ENCODE measurements around the gene PFDN5. TPM values are rescaled to one million over a fixed set of nuclear protein-coding genes. Genes with fewer than 3 reads are reported as not detected.

Gene PFDN5
- total RNA-seq, 2 donors from 2014 or later, result 322 to 403 TPM

DNA sequence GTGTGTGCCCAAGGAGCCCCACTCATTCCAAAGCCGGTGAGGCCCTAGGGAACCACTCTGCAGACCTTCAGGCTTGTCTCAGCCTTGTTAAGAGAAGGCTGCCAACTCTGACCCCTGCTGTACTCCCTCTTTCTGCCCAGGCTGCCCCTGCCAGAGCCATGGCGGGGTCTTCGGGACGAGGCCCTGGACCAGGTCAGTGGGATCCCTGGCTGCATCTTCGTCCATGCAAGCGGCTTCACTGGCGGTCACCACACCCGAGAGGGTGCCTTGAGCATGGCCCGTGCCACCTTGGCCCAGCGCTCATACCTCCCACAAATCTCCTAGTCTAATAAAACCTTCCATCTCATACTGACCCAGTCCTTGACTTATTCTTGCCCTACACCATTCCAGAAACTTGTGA, 11.5 kb downstream of the PFDN5 start:
- DNase-seq, result no peak
- TF ChIP-seq, protein P1, sequence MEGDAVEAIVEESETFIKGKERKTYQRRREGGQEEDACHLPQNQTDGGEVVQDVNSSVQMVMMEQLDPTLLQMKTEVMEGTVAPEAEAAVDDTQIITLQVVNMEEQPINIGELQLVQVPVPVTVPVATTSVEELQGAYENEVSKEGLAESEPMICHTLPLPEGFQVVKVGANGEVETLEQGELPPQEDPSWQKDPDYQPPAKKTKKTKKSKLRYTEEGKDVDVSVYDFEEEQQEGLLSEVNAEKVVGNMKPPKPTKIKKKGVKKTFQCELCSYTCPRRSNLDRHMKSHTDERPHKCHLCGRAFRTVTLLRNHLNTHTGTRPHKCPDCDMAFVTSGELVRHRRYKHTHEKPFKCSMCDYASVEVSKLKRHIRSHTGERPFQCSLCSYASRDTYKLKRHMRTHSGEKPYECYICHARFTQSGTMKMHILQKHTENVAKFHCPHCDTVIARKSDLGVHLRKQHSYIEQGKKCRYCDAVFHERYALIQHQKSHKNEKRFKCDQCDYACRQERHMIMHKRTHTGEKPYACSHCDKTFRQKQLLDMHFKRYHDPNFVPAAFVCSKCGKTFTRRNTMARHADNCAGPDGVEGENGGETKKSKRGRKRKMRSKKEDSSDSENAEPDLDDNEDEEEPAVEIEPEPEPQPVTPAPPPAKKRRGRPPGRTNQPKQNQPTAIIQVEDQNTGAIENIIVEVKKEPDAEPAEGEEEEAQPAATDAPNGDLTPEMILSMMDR (conservative IDR thresholded peaks at IDR 0.05), result no peak
- H3K27ac ChIP-seq (ENCODE audit: low read depth, low read length), result no peak overlapping the region
- WGBS, 2 experiments (ENCODE audit: insufficient coverage in 1 of 2, insufficient read length in 1 of 2), result 90 to 95% methylated on average over 6 to 10 of the region's 10 CpGs
- H3K4me3 Mint-ChIP-seq, result no peak overlapping the region
- peaks cover 67% of the 10 kb centered on the region for H3K36me3 Mint-ChIP-seq (ENCODE audit: low read depth)
- H3K9ac ChIP-seq (ENCODE audit: extremely low read depth, low read length, poor library complexity, severe bottlenecking), result no peak overlapping the region
- H3K9me3 Mint-ChIP-seq, result no peaks in the 10 kb centered on the region
- no peaks in the 10 kb centered on the region for H3K27me3 ChIP-seq (ENCODE audit: control insufficient read depth, insufficient read depth, low read length, poor library complexity, severe bottlenecking)
- no peaks in the 10 kb centered on the region for H3K27me3 Mint-ChIP-seq (ENCODE audit: insufficient read depth)
- H3K4me1 Mint-ChIP-seq, result no peaks in the 10 kb centered on the region
- no peaks in the 10 kb centered on the region for H3K9me3 ChIP-seq (ENCODE audit: control insufficient read depth, low read length)
- no peak overlapping the region for H3K27ac Mint-ChIP-seq
- H3K4me1 ChIP-seq (ENCODE audit: control insufficient read depth, insufficient read depth, low read length), result no peaks in the 10 kb centered on the region
- H3K4me3 ChIP-seq (ENCODE audit: low read length), result no peak overlapping the region
- peaks cover 71% of the 10 kb centered on the region for H3K36me3 ChIP-seq (ENCODE audit: control insufficient read depth, insufficient read depth, low read length)

DNA sequence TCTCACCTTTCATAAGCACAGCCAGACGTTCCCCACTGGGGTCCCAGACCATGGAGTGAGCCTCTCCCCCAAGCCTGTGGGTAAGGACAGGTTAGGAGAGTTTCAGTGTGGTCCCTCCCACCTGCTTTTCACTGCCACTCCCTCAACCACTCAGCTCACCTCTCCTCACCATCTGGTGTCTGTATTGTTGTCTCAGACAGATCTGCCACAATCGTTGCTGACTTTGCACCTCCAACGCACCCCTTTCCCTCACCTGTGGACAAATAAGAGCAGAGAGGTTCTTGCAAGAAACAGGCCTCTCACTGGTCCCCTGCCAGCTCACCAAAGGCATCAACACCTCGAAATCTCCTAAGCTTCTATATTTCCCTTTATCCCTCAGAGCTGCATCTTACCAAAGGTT, 12.9 kb downstream of the PFDN5 start:
- H3K4me3 ChIP-seq (ENCODE audit: low read length), result no peak overlapping the region

DNA sequence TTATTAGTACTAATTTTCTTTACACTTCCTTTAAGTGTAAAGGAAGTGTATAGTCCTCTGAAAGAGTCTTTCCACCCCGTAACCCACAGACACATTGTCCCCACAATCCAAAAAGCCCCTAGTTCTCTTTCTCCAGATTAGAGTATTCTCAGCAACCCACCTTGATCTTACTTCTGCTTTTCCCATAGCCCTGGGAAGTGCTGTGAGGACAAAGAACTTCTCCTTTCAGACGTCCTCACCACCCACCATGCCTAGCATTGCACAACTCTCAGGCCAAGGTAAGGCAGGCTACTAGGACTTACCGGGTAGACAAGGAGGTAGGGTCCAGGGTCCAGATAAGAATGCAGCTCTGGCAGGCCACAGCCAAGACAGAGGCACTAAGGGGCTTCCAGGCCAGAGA, 18.7 kb downstream of the PFDN5 start:
- Mint-ChIP-seq H3K4me3 (no peak overlapping the region), H3K27me3 (ENCODE audit: insufficient read depth) (no peaks in the 10 kb centered on the region)
- 80 to 94% methylated on average over 1 to 2 of the region's 3 CpGs for WGBS, 2 experiments (ENCODE audit: insufficient coverage in 1 of 2, insufficient read length in 1 of 2)

More for the DNA sequence above, 12.9 kb downstream of the PFDN5 start:
- H3K27me3 ChIP-seq (ENCODE audit: control insufficient read depth, insufficient read depth, low read length, poor library complexity, severe bottlenecking), result no peaks in the 10 kb centered on the region
- H3K36me3 Mint-ChIP-seq (ENCODE audit: low read depth), result peaks cover 60% of the 10 kb centered on the region
- no peaks in the 10 kb centered on the region for H3K9me3 ChIP-seq (ENCODE audit: control insufficient read depth, low read length)
- no peaks in the 10 kb centered on the region for H3K9me3 Mint-ChIP-seq
- H3K9ac ChIP-seq (ENCODE audit: extremely low read depth, low read length, poor library complexity, severe bottlenecking), result no peak overlapping the region
- H3K36me3 ChIP-seq (ENCODE audit: control insufficient read depth, insufficient read depth, low read length), result peaks cover 65% of the 10 kb centered on the region
- H3K4me1 ChIP-seq (ENCODE audit: control insufficient read depth, insufficient read depth, low read length), result no peaks in the 10 kb centered on the region
- H3K27me3 Mint-ChIP-seq (ENCODE audit: insufficient read depth), result no peaks in the 10 kb centered on the region
- H3K4me1 Mint-ChIP-seq, result no peaks in the 10 kb centered on the region
- no peak overlapping the region for H3K27ac Mint-ChIP-seq
- WGBS, 2 experiments (ENCODE audit: insufficient coverage in 1 of 2, insufficient read length in 1 of 2), result 77 to 78% methylated on average over 4 of the region's 4 CpGs
- H3K27ac ChIP-seq (ENCODE audit: low read depth, low read length), result no peak overlapping the region
- no peak for DNase-seq
- TF ChIP-seq, protein P1 (conservative IDR thresholded peaks at IDR 0.05), result no peak
- H3K4me3 Mint-ChIP-seq, result no peak overlapping the region

More for the DNA sequence above, 18.7 kb downstream of the PFDN5 start:
- Mint-ChIP-seq H3K27ac (no peak overlapping the region), H3K4me1 (no peaks in the 10 kb centered on the region), H3K36me3 (ENCODE audit: low read depth) (peaks cover 58% of the 10 kb centered on the region), H3K9me3 (no peaks in the 10 kb centered on the region)
- no peaks in the 10 kb centered on the region for H3K4me1 ChIP-seq (ENCODE audit: control insufficient read depth, insufficient read depth, low read length)
- no peaks in the 10 kb centered on the region for H3K27me3 ChIP-seq (ENCODE audit: control insufficient read depth, insufficient read depth, low read length, poor library complexity, severe bottlenecking)
- H3K9me3 ChIP-seq (ENCODE audit: control insufficient read depth, low read length), result no peaks in the 10 kb centered on the region
- DNase-seq, result no peak
- H3K36me3 ChIP-seq (ENCODE audit: control insufficient read depth, insufficient read depth, low read length), result peaks cover 65% of the 10 kb centered on the region
- TF ChIP-seq, protein P1 (conservative IDR thresholded peaks at IDR 0.05), result no peak
- H3K27ac ChIP-seq (ENCODE audit: low read depth, low read length), result no peak overlapping the region
- H3K9ac ChIP-seq (ENCODE audit: extremely low read depth, low read length, poor library complexity, severe bottlenecking), result no peak overlapping the region
- H3K4me3 ChIP-seq (ENCODE audit: low read length), result no peak overlapping the region
